ENCODE data around the gene FGG. TPM values are rescaled to one million over a fixed set of nuclear protein-coding genes. Genes with fewer than 3 reads are reported as not detected.

The FGG gene
- total RNA-seq, 1 experiment from 2014 or later = not detected

- Histone ChIP-seq H3K27ac (no peak overlapping the region), H3K36me3 (ENCODE audit: low read depth) (no peaks in the 10 kb centered on the region), H2AFZ (no peak overlapping the region), H3K9me3 (ENCODE audit: insufficient read depth, low read depth) (no peaks in the 10 kb centered on the region), H3F3A (ENCODE audit: insufficient read depth, low read depth) (no peaks in the 10 kb centered on the region), H4K20me1 (ENCODE audit: insufficient read depth) (no peaks in the 10 kb centered on the region), H3K4me3 (no peak overlapping the region), H3K79me2 (ENCODE audit: low read depth) (no peaks in the 10 kb centered on the region), H3K9me2 (ENCODE audit: insufficient read depth) (no peaks in the 10 kb centered on the region), H3K27me3 (ENCODE audit: insufficient read depth, low read depth) (no peaks in the 10 kb centered on the region), H3K4me2 (no peak overlapping the region), H3K4me1 (replicated peaks; ENCODE audit: insufficient read depth) (no peaks in the 10 kb centered on the region)
- no peak for DNase-seq
- BruUV-seq (replicated peaks) = no TSS peak
- TF ChIP-seq EZH2 (IDR thresholded peaks at IDR 0.05; ENCODE audit: low read depth) = no peak
- no peak for TF ChIP-seq CTCF (conservative IDR thresholded peaks at IDR 0.05)
- intact Hi-C loops (cut with micrococcal nuclease; ENCODE audit: unreplicated experiment) = no loop called here
- ChIA-PET POLR2A (ENCODE audit: unreplicated experiment) (no interaction called here), CTCF (no interaction called here)
Measured at GRCh38 chr4:154573190-154573870, 39.1 kb downstream of the FGG start.

GRCh38 chr4:154569584-154569983, 42.9 kb downstream of the FGG start:
- DNase-seq = no peak
- Histone ChIP-seq H3K27ac (no peak overlapping the region), H3K4me3 (no peak overlapping the region), H3K36me3 (ENCODE audit: low read depth) (no peaks in the 10 kb centered on the region), H3K4me1 (replicated peaks; ENCODE audit: insufficient read depth) (no peaks in the 10 kb centered on the region), H3F3A (ENCODE audit: insufficient read depth, low read depth) (no peaks in the 10 kb centered on the region), H3K79me2 (ENCODE audit: low read depth) (no peaks in the 10 kb centered on the region), H2AFZ (no peak overlapping the region), H3K9me3 (ENCODE audit: insufficient read depth, low read depth) (no peaks in the 10 kb centered on the region), H3K4me2 (no peak overlapping the region), H3K27me3 (ENCODE audit: insufficient read depth, low read depth) (no peaks in the 10 kb centered on the region), H4K20me1 (ENCODE audit: insufficient read depth) (no peaks in the 10 kb centered on the region), H3K9me2 (ENCODE audit: insufficient read depth) (no peaks in the 10 kb centered on the region)
- intact Hi-C loops (cut with micrococcal nuclease; ENCODE audit: unreplicated experiment) = no loop called here
- CTCF ChIA-PET = interaction anchor here (0.6 kb wide), 1 partner anchor 71 kb away, joined by 3 read pairs; no protein-coding TSS in a partner anchor
- POLR2A ChIA-PET (ENCODE audit: unreplicated experiment) = no interaction called here
- BruUV-seq (replicated peaks) = no TSS peak
- TF ChIP-seq CTCF (conservative IDR thresholded peaks at IDR 0.05) (no peak), EZH2 (IDR thresholded peaks at IDR 0.05; ENCODE audit: low read depth) (no peak)

GRCh38 chr4:154569028-154569427, 43.4 kb downstream of the FGG start:
- no peak for DNase-seq
- TF ChIP-seq EZH2 (IDR thresholded peaks at IDR 0.05; ENCODE audit: low read depth) (no peak), CTCF (conservative IDR thresholded peaks at IDR 0.05) (no peak)
- Histone ChIP-seq H3K36me3 (ENCODE audit: low read depth) (no peaks in the 10 kb centered on the region), H3K9me2 (ENCODE audit: insufficient read depth) (no peaks in the 10 kb centered on the region), H2AFZ (no peak overlapping the region), H3K27ac (no peak overlapping the region), H3K27me3 (ENCODE audit: insufficient read depth, low read depth) (no peaks in the 10 kb centered on the region), H4K20me1 (ENCODE audit: insufficient read depth) (no peaks in the 10 kb centered on the region), H3K4me2 (no peak overlapping the region), H3F3A (ENCODE audit: insufficient read depth, low read depth) (no peaks in the 10 kb centered on the region), H3K9me3 (ENCODE audit: insufficient read depth, low read depth) (no peaks in the 10 kb centered on the region), H3K4me1 (replicated peaks; ENCODE audit: insufficient read depth) (no peaks in the 10 kb centered on the region), H3K79me2 (ENCODE audit: low read depth) (no peaks in the 10 kb centered on the region), H3K4me3 (no peak overlapping the region)
- intact Hi-C loops (cut with micrococcal nuclease; ENCODE audit: unreplicated experiment) = no loop called here
- CTCF ChIA-PET = interaction anchor here (0.6 kb wide), 1 partner anchor 71 kb away, joined by 3 read pairs; no protein-coding TSS in a partner anchor
- BruUV-seq (replicated peaks) = no TSS peak
- POLR2A ChIA-PET (ENCODE audit: unreplicated experiment) = no interaction called here

Measured in PC-9 (cell line).